ENCODE results near the gene FAM184A.
A peak's percentile ranks its signal among the peaks of the same experiment; 100 is the strongest.

The FAM184A gene

GRCh38 chr6:119113961-119114360 is 35.5 kb upstream of the FAM184A start:
- no peak overlapping the region for H3K4me2 ChIP-seq (ENCODE audit: insufficient read depth, low read length)
- no peaks in the 10 kb centered on the region for H3K36me3 ChIP-seq (ENCODE audit: insufficient read depth, low read length)
- no peak overlapping the region for H3K4me3 ChIP-seq (ENCODE audit: low read depth in 1 of 2, low read length in 2 of 2)
- DNase-seq (no peak), ATAC-seq (ENCODE audit: insufficient read depth, low read depth) (no peak)
- no peak overlapping the region for H3K27ac ChIP-seq (ENCODE audit: low read length)
- no peaks in the 10 kb centered on the region; the same call in 1 of the 2 replicates for H3K4me1 ChIP-seq (ENCODE audit: insufficient read depth, low read length)
- H2AFZ ChIP-seq (ENCODE audit: low read depth, low read length) = no peak overlapping the region
- H4K20me1 ChIP-seq (ENCODE audit: insufficient read depth, low read length) = no peaks in the 10 kb centered on the region
- H3K79me2 ChIP-seq (ENCODE audit: insufficient read depth, low read length) = no peaks in the 10 kb centered on the region
- H3K9me3 ChIP-seq (ENCODE audit: insufficient read depth, low read length, severe bottlenecking) = no peaks in the 10 kb centered on the region
- TF ChIP-seq CTCF (IDR thresholded peaks at IDR 0.05; ENCODE audit: borderline replicate concordance, extremely low read depth, low read length, poor library complexity, severe bottlenecking) = no peak
- TF ChIP-seq EZH2 (IDR thresholded peaks at IDR 0.05; ENCODE audit: borderline replicate concordance, low read depth, low read length, severe bottlenecking) = no peak
- peaks cover 5% of the 10 kb centered on the region for H3K27me3 ChIP-seq (ENCODE audit: insufficient read depth, low read length, poor library complexity)
- H3K9ac ChIP-seq (ENCODE audit: low read depth, low read length) = no peak overlapping the region

- Histone ChIP-seq H4K20me1 (ENCODE audit: insufficient read depth, low read length) (no peaks in the 10 kb centered on the region), H3K36me3 (ENCODE audit: insufficient read depth, low read length) (no peaks in the 10 kb centered on the region), H3K4me3 (ENCODE audit: low read depth in 1 of 2, low read length in 2 of 2) (no peak overlapping the region), H3K27ac (ENCODE audit: low read length) (no peak overlapping the region), H3K4me2 (ENCODE audit: insufficient read depth, low read length) (no peak overlapping the region), H3K27me3 (ENCODE audit: insufficient read depth, low read length, poor library complexity) (peaks cover 5% of the 10 kb centered on the region), H3K9ac (ENCODE audit: low read depth, low read length) (no peak overlapping the region), H3K9me3 (ENCODE audit: insufficient read depth, low read length, severe bottlenecking) (no peaks in the 10 kb centered on the region), H3K4me1 (ENCODE audit: insufficient read depth, low read length) (no peaks in the 10 kb centered on the region; the same call in 1 of the 2 replicates), H2AFZ (ENCODE audit: low read depth, low read length) (peak overlapping the region; percentile 53), H3K79me2 (ENCODE audit: insufficient read depth, low read length) (no peaks in the 10 kb centered on the region)
- DNase-seq (peak; percentile 9), ATAC-seq (ENCODE audit: insufficient read depth, low read depth) (peak; percentile 45; the same call in 1 of the 3 replicates)
- TF ChIP-seq CTCF (IDR thresholded peaks at IDR 0.05; ENCODE audit: borderline replicate concordance, extremely low read depth, low read length, poor library complexity, severe bottlenecking) = no peak
- TF ChIP-seq EZH2 (IDR thresholded peaks at IDR 0.05; ENCODE audit: borderline replicate concordance, low read depth, low read length, severe bottlenecking) = no peak
These were observed 34.5 kb upstream of the FAM184A start for GRCh38 chr6:119112812-119113530.

GRCh38 chr6:119110601-119111548 is 32.4 kb upstream of the FAM184A start:
- ATAC-seq (ENCODE audit: insufficient read depth, low read depth) (peak; percentile 62; the same call in 2 of the 3 replicates), DNase-seq (peak; percentile 30)
- Histone ChIP-seq H3K4me3 (ENCODE audit: low read depth in 1 of 2, low read length in 2 of 2) (no peak overlapping the region), H3K27me3 (ENCODE audit: insufficient read depth, low read length, poor library complexity) (peaks cover 5% of the 10 kb centered on the region), H2AFZ (ENCODE audit: low read depth, low read length) (no peak overlapping the region), H3K9me3 (ENCODE audit: insufficient read depth, low read length, severe bottlenecking) (no peaks in the 10 kb centered on the region), H3K79me2 (ENCODE audit: insufficient read depth, low read length) (no peaks in the 10 kb centered on the region), H3K4me1 (ENCODE audit: insufficient read depth, low read length) (no peaks in the 10 kb centered on the region; the same call in 1 of the 2 replicates), H4K20me1 (ENCODE audit: insufficient read depth, low read length) (no peaks in the 10 kb centered on the region), H3K4me2 (ENCODE audit: insufficient read depth, low read length) (no peak overlapping the region), H3K27ac (ENCODE audit: low read length) (no peak overlapping the region), H3K36me3 (ENCODE audit: insufficient read depth, low read length) (no peaks in the 10 kb centered on the region), H3K9ac (ENCODE audit: low read depth, low read length) (no peak overlapping the region)
- TF ChIP-seq CTCF (IDR thresholded peaks at IDR 0.05; ENCODE audit: borderline replicate concordance, extremely low read depth, low read length, poor library complexity, severe bottlenecking) (peak; percentile 70), EZH2 (IDR thresholded peaks at IDR 0.05; ENCODE audit: borderline replicate concordance, low read depth, low read length, severe bottlenecking) (no peak)
